ENCODE data around the gene CCL14.
A peak's percentile ranks its signal among the peaks of the same experiment; 100 is the strongest.
"Not testable (repeated sequence)": the region's sequence is repeated elsewhere in the genome, so short reads cannot be mapped to it uniquely, and the experiment has no call there.

Gene CCL14

DNA sequence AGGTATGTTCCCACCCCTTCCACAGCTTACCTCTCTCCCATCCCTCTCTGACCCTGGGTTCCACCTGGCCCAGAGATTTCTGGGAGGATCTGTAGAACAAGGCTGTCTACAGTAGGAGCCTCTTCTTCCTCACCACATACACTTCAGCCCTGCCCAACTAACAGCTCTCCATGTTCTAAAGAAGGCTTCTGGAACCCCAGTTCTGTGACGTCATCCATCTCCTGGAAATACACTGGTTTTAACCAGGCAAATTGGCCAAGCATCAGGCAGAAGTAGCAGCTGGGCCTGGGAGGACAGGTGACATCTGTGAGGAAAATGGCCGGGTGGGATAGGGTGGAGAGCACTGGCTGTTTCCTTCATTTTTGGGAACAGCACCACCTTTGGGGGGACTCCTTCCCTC, 43.0 kb downstream of the CCL14 start, which contains the start of gene LYZL6:
Gene LYZL6, minus strand, starts transcription at position 177 of the 400 bp plus-strand sequence. CDS start 4,357 bp downstream, outside the sequence.
- DNase-seq (ENCODE audit: low spot score): no peak

DNA sequence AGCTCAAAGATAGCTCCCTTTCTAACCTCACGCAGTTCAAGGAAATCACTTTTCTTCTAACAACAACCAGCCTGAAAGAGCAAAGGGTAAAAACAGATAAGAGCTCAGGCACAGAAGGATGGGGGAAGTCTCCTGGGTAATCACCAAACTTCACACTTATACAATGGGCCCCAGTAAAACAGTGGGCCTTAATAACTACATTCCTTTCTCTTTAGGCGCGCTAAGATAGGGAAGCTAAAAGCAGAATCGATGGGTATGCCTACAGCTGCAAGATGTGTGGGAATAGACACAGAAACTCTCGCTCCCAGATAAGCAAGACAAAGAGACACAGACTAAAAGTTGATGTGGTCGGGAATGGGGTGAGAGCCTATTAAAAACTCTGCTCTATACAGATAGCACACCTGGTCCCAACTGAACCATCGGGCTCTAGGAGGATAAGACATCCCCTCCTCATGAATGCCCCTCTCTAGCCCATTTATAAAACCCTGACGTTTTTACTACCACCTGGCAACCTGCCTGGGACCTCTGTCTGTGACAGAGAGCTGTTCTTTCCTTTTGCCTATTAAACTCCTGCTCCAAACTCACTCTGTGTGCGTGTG, 43.8 kb downstream of the CCL14 start:
- DNase-seq (ENCODE audit: low spot score): no peak

DNA sequence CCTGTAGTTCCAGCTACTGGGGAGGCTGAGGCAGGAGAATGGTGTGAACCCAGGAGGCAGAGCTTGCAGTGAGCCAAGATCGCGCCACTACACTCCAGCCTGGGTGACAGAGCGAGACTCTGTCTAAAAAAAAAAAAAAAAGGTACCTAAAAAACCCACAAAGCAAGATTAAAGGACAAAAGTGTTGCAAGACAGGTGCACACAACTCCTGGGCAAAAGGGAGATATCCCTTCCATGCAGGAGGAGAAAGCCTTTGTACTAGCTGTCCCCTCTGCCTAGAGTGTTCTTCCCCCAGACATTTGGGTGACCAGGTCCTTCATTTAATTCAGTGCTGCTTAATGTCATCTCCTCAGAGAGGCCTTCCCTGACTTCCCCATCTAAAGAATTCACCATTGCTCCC, 48.0 kb downstream of the CCL14 start:
- DNase-seq (ENCODE audit: low spot score): not testable (repeated sequence)

DNA sequence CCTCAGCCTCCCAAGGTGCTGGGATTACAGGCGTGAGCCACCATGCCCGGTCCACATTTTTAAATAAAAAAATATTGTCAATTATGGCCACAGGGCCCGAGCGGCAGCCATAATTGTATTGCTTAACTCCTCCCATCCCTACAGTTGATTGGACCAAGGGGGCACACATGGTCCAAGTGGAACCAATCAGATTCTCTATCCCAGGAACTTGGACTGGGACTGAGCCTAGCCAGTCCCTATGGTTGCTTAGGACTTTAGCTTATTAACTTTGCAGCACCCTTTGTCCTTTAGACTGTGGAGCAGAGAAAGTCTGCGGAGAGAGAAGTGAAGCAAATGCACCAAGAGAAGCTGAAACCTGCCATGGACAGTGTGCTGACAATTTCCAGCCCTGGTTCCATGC, 50.5 kb downstream of the CCL14 start:
- peak; percentile 13 for DNase-seq (ENCODE audit: low spot score)

DNA sequence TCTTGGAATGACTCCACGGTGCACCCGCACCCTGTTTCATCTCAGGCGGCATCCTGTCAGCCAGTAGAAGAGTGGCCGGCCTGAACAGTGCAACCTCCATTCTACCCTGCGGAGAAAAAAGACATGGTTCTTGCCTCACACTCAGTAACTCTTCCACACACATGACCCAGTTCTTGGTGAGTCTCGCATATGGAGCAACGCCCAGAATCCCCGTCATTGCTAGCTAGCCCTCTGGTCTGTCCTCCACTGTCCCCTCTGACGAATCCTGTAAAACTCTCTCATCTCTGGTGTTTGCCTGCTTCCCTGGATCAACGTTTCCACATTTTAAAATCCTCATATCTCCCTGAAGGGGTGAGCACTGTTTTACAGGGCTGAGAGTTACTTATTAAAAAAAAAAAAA, 51.8 kb downstream of the CCL14 start:
- no peak for DNase-seq (ENCODE audit: low spot score)

All from SK-N-DZ (cell line).